ENCODE measurements around the gene ELFN2.
A peak's percentile ranks its signal among the peaks of the same experiment; 100 is the strongest.
"Not testable (repeated sequence)": the region's sequence is repeated elsewhere in the genome, so short reads cannot be mapped to it uniquely, and the experiment has no call there.

Gene ELFN2

DNA sequence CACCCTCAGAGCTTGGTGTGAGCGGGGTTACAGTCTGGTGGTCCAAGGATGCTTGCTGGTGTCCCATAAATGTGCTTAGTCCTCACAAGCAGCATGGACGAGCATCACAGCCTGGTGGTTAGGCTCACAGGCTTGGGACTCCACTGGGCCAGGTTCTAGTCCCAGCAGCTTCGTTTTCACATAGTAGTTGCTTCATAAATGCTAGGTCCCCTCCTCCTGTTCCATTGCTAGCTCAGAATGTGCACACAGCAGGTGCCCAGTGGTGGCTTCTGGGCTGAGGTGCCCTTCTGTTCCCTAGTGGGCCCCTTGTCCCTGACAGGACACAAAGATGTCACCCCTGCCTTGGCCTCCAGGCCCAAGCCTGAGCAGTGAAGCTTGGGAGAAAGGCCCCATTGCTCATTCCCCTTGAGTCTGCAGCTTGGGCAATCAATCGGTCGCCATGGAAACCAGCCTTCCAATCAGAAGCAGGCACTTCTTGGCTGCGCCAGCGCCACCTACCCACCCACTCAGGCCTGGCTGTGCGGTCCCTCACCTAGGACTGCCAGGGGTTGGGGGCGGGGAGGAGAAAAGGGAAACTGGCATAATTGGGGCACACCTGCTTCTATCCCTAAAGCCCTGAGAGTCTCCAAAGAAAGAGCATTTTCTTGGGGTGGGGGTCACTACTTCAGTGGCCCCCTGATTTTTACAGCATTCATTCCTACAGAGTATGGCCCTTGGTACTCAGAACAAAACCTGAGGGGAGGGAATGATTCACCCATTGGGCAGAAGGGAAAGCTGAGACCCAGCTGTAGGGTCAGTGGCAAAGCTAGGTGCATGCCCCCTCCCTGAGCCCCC is 96.9 kb downstream of the ELFN2 start:
- Histone ChIP-seq H3K4me1 (ENCODE audit: control insufficient read depth, low read length) (peaks cover 7% of the 10 kb centered on the region; the same call in 1 of the 2 replicates), H3K9me2 (replicated peaks; ENCODE audit: control insufficient read depth, low read length) (no peaks in the 10 kb centered on the region), H3K36me3 (ENCODE audit: control insufficient read depth, low read length) (no peaks in the 10 kb centered on the region), H3F3A (ENCODE audit: control insufficient read depth, insufficient read depth) (no peaks in the 10 kb centered on the region), H3K79me2 (ENCODE audit: control insufficient read depth, low read length) (no peaks in the 10 kb centered on the region), H3K4me3 (ENCODE audit: low read length) (no peak overlapping the region), H3K9me3 (ENCODE audit: control insufficient read depth, insufficient read depth, low read length) (no peaks in the 10 kb centered on the region), H3K27me3 (ENCODE audit: control insufficient read depth, low read length) (peaks cover 39% of the 10 kb centered on the region), H3K4me2 (ENCODE audit: low read length) (no peak overlapping the region), H4K20me1 (ENCODE audit: control insufficient read depth, insufficient read depth, low read depth, low read length) (no peaks in the 10 kb centered on the region), H3K27ac (ENCODE audit: low read depth, low read length) (no peak overlapping the region)
- TF ChIP-seq EZH2phosphoT487 (IDR thresholded peaks at IDR 0.05; ENCODE audit: borderline replicate concordance, low read length) = no peak
- TF ChIP-seq, protein P1, sequence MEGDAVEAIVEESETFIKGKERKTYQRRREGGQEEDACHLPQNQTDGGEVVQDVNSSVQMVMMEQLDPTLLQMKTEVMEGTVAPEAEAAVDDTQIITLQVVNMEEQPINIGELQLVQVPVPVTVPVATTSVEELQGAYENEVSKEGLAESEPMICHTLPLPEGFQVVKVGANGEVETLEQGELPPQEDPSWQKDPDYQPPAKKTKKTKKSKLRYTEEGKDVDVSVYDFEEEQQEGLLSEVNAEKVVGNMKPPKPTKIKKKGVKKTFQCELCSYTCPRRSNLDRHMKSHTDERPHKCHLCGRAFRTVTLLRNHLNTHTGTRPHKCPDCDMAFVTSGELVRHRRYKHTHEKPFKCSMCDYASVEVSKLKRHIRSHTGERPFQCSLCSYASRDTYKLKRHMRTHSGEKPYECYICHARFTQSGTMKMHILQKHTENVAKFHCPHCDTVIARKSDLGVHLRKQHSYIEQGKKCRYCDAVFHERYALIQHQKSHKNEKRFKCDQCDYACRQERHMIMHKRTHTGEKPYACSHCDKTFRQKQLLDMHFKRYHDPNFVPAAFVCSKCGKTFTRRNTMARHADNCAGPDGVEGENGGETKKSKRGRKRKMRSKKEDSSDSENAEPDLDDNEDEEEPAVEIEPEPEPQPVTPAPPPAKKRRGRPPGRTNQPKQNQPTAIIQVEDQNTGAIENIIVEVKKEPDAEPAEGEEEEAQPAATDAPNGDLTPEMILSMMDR (IDR thresholded peaks at IDR 0.05; ENCODE audit: low read depth, low read length, poor library complexity, severe bottlenecking) = peak; percentile 69

DNA sequence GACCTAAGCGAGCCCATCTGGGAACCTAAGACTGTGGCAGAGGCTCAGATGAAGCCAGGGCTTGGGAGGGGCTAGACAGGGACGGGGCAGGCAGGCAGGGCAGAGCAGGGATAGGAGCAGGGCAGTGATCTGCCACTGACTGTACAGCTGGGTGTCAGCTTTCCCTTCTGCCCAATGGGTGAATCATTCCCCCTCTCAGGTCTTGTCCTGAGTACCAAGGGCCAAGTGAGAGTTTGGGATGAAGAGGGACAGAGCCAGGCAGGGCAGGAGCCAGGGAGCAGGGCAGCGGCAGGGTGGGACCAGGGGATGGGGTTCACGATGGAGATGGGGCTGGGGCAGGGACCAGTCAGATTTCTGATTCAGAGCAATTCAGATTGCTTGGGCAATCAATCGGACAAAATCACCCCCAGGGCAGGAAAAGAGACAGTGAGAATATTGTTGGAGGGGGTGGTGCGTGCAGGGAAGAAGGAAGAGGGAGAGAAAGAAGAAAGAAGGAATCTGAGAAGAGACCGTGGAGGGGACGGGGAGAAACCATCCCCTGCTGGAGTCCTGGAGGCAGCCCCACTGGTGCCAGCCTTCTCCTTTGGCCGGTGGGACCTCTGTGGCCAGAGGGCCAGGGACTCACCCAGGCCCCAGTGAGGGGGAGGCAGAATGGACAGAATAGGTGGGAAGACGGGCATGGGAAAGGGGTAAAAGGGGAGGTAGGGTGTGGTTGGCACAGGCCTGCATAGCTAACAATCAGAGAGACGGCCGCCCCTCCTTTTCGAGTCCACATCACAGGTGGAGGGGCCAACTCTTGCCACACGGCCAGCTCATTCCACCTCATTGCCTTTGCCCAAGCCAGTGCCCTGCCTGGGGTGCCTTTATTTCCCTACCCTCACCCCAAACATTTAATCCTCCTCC is 97.8 kb downstream of the ELFN2 start:
- Histone ChIP-seq H3F3A (ENCODE audit: control insufficient read depth, insufficient read depth) (no peaks in the 10 kb centered on the region), H3K27me3 (ENCODE audit: control insufficient read depth, low read length) (peaks cover 39% of the 10 kb centered on the region), H3K36me3 (ENCODE audit: control insufficient read depth, low read length) (no peaks in the 10 kb centered on the region), H3K9me2 (replicated peaks; ENCODE audit: control insufficient read depth, low read length) (no peaks in the 10 kb centered on the region), H3K79me2 (ENCODE audit: control insufficient read depth, low read length) (no peaks in the 10 kb centered on the region), H4K20me1 (ENCODE audit: control insufficient read depth, insufficient read depth, low read depth, low read length) (no peaks in the 10 kb centered on the region), H3K4me2 (ENCODE audit: low read length) (no peak overlapping the region), H3K4me3 (ENCODE audit: low read length) (no peak overlapping the region), H3K27ac (ENCODE audit: low read depth, low read length) (no peak overlapping the region), H3K9me3 (ENCODE audit: control insufficient read depth, insufficient read depth, low read length) (no peaks in the 10 kb centered on the region), H3K4me1 (ENCODE audit: control insufficient read depth, low read length) (peaks cover 7% of the 10 kb centered on the region; the same call in 1 of the 2 replicates)
- TF ChIP-seq, protein P1 (IDR thresholded peaks at IDR 0.05; ENCODE audit: low read depth, low read length, poor library complexity, severe bottlenecking) = no peak
- TF ChIP-seq EZH2phosphoT487 (IDR thresholded peaks at IDR 0.05; ENCODE audit: borderline replicate concordance, low read length) = no peak

DNA sequence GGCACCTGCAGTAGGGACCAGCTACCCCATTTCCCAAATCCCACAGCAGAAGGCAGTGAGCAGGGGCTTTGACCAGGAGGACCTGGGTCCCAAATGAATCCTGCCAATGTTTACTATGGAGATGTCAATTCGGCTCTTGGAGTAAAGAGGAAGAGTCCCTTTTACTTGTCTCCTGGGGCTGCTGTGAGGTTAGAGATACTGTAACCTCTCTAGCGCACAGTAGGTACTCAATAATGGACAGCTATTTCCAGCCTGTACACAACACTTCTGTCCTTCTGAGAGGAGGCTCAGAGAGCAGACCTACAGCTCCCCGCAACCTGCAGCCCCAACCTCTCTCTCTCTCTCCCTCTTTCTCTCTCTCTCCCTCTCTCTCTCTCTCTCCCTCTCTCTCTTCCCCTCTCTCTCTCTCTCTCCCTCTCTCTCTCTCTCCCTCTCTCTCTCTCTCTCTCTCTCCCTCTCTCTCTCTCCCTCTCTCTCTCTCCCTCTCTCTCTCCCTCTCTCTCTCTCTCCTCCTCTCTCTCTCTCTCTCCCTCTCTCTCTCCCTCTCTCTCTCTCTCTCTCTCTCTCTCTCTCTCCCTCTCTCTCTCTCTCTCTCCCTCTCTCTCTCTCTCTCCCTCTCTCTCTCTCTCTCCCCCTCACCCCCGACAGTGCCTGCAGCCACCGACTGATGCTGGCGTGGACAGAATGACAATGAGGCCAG is 98.6 kb downstream of the ELFN2 start:
- not testable (repeated sequence) for H3K27ac ChIP-seq (ENCODE audit: low read depth, low read length); H4K20me1 ChIP-seq (ENCODE audit: control insufficient read depth, insufficient read depth, low read depth, low read length); H3K9me3 ChIP-seq (ENCODE audit: control insufficient read depth, insufficient read depth, low read length); H3K79me2 ChIP-seq (ENCODE audit: control insufficient read depth, low read length); H3K4me1 ChIP-seq (ENCODE audit: control insufficient read depth, low read length); H3K36me3 ChIP-seq (ENCODE audit: control insufficient read depth, low read length); H3K4me2 ChIP-seq (ENCODE audit: low read length); H3F3A ChIP-seq (ENCODE audit: control insufficient read depth, insufficient read depth); H3K9me2 ChIP-seq (replicated peaks; ENCODE audit: control insufficient read depth, low read length); H3K4me3 ChIP-seq (ENCODE audit: low read length)
- peaks cover 39% of the 10 kb centered on the region for H3K27me3 ChIP-seq (ENCODE audit: control insufficient read depth, low read length)

Measured in DOHH2 (cell line).